Nucleus accumbens (tissue), 56 donors: ENCODE measurements around the gene DMWD.

Experiments
- DNase-seq, 56 donors: peaks; one replicate each; lab custom pipeline; 2025; lab: John Stamatoyannopoulos, UW

DMWD gene

DNA sequence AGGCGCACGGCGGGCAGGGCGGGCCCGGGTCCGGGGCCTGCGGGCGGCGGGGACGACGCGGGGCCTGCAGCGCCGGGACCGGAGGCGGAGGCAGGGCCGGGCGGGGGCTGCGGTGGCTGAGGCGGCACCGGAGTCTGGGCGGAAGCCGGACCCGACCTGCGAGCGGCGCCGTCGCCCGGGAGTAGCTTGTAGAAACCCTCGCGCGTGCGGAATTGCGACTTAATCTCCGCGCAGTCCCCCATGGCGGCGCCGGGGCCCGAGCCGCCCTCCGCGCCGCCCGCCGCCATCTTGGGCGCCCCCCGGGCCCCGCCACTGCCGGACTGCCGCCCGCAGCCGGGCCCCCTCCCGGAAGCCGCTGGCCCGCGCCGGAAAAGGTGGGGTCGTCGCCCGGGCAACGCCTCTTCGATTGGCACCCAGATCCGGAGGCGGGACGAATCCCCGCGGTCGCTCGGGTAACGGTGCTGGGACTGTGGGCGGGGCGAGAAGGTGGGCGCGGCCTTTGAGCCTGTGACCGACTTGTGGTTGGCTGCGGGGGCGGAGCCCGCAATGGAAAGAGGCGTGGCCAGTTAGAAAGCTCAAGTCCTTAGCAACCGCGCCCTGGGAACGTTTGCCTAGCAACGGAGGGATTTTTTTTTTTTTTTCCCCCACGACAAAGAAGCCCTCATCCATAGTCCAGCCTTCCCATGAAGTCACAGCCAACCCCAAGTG is at the start of gene DMWD:
Gene DMWD (minus strand): TSS at position 376 of the 708 bp plus-strand sequence. CDS start 89 bp downstream, at position 287.
- peak; percentile 88 to 100 (median 98) for DNase-seq

DNA sequence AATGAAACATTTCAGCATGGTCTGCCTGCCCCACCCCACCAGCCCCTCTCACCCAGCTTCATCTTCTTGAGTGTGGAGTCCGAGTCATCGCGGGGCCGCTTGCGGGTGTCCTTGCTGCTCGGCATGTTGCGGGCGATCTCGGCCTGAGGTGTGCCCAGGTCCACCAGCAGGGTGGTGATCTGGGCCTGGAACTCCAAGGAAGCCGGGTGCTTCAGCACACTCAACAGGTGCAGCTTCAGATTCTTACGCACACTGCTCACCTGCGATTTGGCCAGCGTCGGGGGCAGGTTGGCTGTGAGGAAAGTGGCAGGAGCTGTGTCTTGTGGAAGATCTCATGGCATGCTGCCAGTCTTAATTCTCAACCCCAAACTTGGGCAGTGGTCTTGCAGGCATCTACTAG is 49.6 kb upstream of the DMWD start:
- no peak for DNase-seq

DNA sequence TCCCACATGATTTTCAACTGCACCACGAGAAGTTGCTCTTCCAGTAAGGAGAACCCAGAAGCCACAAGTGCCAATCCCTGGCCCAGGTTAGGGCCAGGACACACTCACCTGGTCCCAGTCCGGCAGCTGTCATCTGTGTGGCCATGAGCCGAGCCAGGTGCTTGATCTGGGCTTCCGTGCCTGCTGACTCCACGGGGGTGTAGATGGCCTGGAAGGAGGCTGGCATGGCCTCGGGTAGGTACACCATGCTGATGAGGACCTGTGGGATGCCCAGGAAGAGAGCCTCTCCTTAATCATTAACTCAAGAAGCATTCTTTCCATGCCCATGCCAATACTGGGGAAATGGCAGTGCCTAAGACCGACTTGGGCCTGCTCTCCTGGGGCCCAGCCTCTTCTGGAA is 42.3 kb upstream of the DMWD start:
- no peak for DNase-seq

DNA sequence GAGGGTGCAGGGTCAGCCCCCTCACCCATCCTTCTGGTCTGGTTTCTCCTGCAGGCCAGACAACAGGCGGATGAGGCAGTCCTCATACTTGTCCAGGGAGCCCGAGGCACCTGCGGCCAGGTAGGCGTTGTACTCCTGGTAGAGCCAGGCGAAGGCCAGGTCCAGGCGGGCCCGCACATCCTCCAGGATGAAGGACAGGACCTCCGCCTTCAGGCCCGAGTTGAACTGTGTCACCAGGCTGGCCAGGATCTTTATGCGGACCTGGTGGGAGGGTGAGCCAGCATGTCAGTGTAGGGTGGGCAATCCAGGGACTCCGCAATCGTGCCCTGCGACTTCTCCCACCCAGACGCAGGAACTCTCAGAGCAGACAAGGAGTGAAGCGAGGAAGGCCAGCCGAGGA is 36.3 kb upstream of the DMWD start:
- no peak for DNase-seq

GRCh38 chr19:45828523-45828922 is 35.9 kb upstream of the DMWD start:
- no peak for DNase-seq

GRCh38 chr19:45827459-45828093 is 34.9 kb upstream of the DMWD start:
- DNase-seq, result no peak

DNA sequence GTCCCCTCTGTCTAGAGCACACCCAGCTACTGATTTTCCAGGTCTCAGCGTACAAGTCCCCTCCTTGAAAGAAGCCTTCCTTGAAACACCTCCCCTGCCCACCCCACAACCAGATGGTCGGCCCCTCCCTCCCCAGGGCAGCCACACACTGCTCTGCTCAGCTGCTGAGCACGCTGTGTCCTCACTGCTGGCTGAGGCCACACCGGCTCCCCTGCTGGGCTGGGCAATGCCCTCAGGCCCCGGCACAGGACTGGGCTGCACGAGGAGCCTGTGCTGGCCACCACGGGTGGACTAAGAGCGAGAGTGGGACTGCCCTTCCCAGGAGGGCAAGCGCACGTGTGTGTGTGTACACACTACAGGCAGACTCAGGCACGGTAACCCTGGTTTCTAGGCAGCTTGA is 34.3 kb upstream of the DMWD start:
- no peak for DNase-seq

DNA sequence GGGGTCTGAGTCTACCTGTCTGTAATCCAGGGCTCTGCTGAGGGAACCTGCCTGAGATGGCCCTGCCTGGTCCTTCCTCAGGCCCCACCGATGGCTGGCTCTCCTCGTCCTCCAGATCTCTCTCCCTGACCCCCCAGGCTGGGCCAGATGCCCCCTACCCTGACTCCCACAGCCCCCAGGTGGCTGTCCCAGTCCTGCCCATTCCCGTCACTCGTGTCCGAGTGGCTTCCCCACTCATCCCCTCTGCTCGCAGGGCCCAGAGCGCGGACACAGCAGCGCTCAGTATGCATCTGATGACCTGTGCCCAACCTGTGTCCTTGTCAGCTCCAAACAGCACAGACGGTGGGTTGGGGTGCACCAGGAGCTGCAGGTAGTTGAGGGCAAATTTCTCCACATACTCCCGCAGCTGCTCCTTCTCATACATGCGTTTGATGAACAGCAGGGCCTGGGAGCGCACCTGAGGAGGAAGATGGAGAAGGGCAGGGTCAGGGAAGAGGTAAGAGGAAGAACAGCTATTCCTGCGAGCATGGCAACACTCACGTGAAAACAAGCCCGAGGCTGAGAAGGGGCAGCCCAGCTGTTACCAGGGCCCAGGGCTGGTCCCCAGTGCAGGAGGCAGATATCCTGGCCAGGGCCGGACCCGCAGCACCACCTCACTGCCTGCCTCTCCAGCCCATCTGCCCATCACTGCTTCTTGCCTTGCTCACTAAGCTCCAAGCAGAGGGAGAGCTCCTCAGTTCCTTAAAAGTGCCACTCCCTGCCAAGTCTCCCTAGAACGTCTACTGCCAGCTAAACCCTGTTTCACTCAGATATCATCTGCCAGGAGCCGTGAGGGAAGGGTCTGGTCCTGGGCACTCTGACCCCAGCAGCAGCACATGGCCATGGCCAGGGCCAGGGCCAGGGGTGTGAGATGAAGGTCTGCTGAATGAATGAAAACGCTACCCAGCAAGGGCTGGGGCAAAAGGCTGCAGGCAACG is 33.6 kb upstream of the DMWD start:
- no peak for DNase-seq

DNA sequence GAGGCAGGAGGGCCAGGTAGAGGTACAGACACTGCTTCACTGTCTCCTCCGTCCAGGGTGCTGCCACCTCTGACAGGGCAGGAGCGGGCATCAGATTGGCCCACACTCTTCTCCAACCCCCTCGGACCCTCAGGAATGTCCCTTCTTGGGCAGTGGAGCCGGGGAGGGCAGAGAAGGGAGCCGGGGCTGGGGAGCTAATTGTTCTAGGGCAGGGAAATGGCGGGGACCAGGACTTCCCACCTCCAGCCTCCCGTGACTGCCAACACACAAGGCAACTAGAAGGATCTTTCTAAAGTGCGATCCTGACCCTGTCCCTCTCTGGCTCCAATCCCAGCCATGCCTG is 32.6 kb upstream of the DMWD start:
- DNase-seq, result no peak

DNA sequence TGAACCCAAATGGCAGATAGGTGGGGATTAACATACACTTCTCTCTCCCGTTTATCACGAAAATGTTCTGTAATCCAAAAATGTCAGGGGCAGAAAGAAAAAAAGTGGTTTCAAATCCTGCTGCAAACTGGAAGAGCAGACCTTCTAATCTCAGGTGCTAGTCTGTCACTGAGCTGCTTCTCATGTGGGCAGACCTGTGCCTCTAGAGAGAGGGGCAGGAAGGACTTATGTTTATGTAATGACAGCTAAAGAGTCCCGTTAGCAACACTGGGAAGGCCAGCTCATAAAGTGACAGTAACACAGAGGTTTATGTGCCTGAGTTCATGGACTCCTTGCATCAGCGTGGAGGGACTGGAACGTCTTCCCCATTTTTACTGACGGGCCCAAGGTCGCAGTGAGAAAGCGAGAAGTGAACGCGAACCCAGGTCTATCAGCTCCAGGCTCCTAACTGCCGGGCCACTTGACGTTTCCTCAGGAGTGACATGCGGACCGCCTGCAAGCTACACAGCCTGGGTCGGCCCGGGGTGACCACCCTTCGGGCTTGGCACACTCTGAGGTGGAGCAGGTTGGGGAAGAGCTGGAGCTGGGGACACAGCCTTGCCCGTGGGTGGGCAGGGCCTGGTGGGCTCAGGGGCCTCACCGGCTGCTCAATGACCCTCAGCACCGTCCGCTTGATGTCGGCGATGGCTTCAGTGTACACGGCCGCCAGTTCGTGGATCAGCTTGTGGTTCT is 32.1 kb upstream of the DMWD start:
- no peak for DNase-seq

GRCh38 chr19:45824041-45824471 is 31.4 kb upstream of the DMWD start:
- peak in 19 of 56 donors; percentile 11 to 50 (median 26) for DNase-seq

DNA sequence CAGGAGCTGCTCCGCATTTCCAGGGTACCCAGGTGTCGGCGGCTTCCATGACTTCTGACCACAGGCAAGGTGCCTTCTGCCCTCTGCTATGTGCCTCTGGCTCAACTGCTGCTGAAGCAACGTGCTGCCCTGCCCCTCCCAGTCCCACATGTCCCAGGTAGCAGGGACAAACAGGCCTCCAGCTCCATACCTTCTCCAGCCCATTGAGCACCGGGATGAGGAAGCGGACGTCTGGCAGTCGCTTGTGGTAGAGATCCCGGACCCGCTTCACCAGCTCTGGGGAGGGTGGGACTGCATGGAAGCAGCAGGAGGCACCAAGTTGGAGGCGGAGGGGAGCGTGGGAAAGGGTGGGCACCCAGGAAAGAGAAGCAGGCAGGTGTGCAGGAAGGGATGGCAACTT is 30.5 kb upstream of the DMWD start:
- no peak for DNase-seq

- peak in 8 of 56 donors; percentile 11 to 32 (median 23) for DNase-seq
Measured at GRCh38 chr19:45822716-45823115, 30.1 kb upstream of the DMWD start.

- no peak for DNase-seq
Measured at GRCh38 chr19:45821570-45821969, 28.9 kb upstream of the DMWD start.

- peak in 4 of 56 donors; percentile 10 to 30 (median 18) for DNase-seq
Measured at GRCh38 chr19:45821103-45821521, 28.5 kb upstream of the DMWD start.

DNA sequence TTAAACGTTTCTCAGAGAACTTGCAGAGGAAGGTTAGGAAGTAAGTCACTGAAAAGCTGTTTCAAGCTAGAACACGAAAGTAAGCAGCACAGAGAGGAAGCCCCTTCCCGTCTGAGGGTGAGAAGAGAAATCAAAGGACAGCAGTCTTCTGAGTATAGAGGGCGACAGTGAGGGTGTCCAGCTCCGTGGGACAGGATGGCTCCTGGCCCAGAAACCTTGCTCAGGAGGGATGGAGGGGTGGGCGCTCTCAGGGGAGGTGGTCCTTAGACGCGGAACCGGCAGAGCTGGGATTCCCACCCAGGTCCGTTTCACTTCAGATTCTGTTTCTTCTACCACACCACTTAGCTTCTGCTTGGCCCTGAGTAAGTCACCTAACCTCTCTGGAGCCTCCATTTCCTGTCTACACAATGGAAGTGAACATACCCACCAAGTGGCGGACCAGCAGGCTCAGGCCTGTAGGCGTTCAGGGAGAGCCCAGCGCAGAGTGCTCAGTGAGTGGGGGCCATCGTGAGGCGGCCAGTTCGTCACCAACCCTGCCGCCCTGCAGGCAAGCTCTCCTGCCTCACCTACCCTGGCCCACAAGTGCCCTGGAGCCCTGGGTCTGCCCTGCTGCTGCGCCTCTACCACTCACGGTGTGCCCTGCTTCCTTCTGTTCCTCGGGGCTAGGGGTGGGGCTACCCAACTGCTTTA is 27.9 kb upstream of the DMWD start:
- DNase-seq, result no peak

GRCh38 chr19:45819769-45820168 is 27.1 kb upstream of the DMWD start:
- DNase-seq, result no peak

- DNase-seq, result peak in 1 of 56 donors; percentile 16
Measured at GRCh38 chr19:45817725-45818301, 25.2 kb upstream of the DMWD start.

GRCh38 chr19:45817010-45817724 is 24.5 kb upstream of the DMWD start:
- peak in 55 of 56 donors; percentile 12 to 90 (median 64) for DNase-seq
